ENCODE measurements around the gene C2CD4C.
"Not testable (repeated sequence)": the region's sequence is repeated elsewhere in the genome, so short reads cannot be mapped to it uniquely, and the experiment has no call there.

The C2CD4C gene

GRCh38 chr19:399370-399769 lies 9.6 kb downstream of the C2CD4C start:
- no peak for DNase-seq (ENCODE audit: low read depth in 2 of 2)

GRCh38 chr19:398719-399118 lies 10.2 kb downstream of the C2CD4C start:
- DNase-seq (ENCODE audit: low read depth in 2 of 2) = no peak

GRCh38 chr19:397941-398706 lies 10.8 kb downstream of the C2CD4C start:
- no peak for DNase-seq (ENCODE audit: low read depth in 2 of 2)

- no peak for DNase-seq (ENCODE audit: low read depth in 2 of 2)
These were observed 11.6 kb downstream of the C2CD4C start for GRCh38 chr19:397321-397720.

- no peak for DNase-seq (ENCODE audit: low read depth in 2 of 2)
These were observed 13.5 kb downstream of the C2CD4C start for GRCh38 chr19:395467-395866.

- not testable (repeated sequence) for DNase-seq (ENCODE audit: low read depth in 2 of 2)
These were observed 14.1 kb downstream of the C2CD4C start for GRCh38 chr19:394857-395256.

- DNase-seq (ENCODE audit: low read depth in 2 of 2) = not testable (repeated sequence)
These were observed 15.4 kb downstream of the C2CD4C start for GRCh38 chr19:393560-393959.

- DNase-seq (ENCODE audit: low read depth in 2 of 2) = no peak
These were observed 16.5 kb downstream of the C2CD4C start for GRCh38 chr19:392375-392970.

- no peak for DNase-seq (ENCODE audit: low read depth in 2 of 2)
These were observed 17.1 kb downstream of the C2CD4C start for GRCh38 chr19:391726-392374.

- no peak for DNase-seq (ENCODE audit: low read depth in 2 of 2)
These were observed 17.8 kb downstream of the C2CD4C start for GRCh38 chr19:391207-391557.

GRCh38 chr19:390386-391206 lies 18.4 kb downstream of the C2CD4C start:
- DNase-seq (ENCODE audit: low read depth in 2 of 2) = no peak

- no peak for DNase-seq (ENCODE audit: low read depth in 2 of 2)
These were observed 19.0 kb downstream of the C2CD4C start for GRCh38 chr19:389935-390289.

- no peak for DNase-seq (ENCODE audit: low read depth in 2 of 2)
These were observed 19.6 kb downstream of the C2CD4C start for GRCh38 chr19:389255-389934.

GRCh38 chr19:388691-389090 lies 20.3 kb downstream of the C2CD4C start:
- no peak for DNase-seq (ENCODE audit: low read depth in 2 of 2)

- DNase-seq (ENCODE audit: low read depth in 2 of 2) = no peak
These were observed 21.2 kb downstream of the C2CD4C start for GRCh38 chr19:387777-388176.

- DNase-seq (ENCODE audit: low read depth in 2 of 2) = not testable (repeated sequence)
These were observed 22.2 kb downstream of the C2CD4C start for GRCh38 chr19:386632-387301.

GRCh38 chr19:386189-386588 lies 22.8 kb downstream of the C2CD4C start:
- DNase-seq (ENCODE audit: low read depth in 2 of 2) = not testable (repeated sequence)

GRCh38 chr19:384799-385169 lies 24.2 kb downstream of the C2CD4C start:
- DNase-seq (ENCODE audit: low read depth in 2 of 2) = no peak

GRCh38 chr19:383922-384798 lies 24.8 kb downstream of the C2CD4C start:
- DNase-seq (ENCODE audit: low read depth in 2 of 2) = no peak

GRCh38 chr19:383040-383439 lies 25.9 kb downstream of the C2CD4C start:
- DNase-seq (ENCODE audit: low read depth in 2 of 2) = no peak

Data from stimulated activated CD8-positive, alpha-beta memory T cell treated with anti-CD3 and anti-CD28 coated beads, Interleukin-7, amount 100 ng/mL, for 4 hours (primary cell).